Esophagus muscularis mucosa (tissue), 4 donors: ENCODE data around the gene LEKR1. TPM values are rescaled to one million over a fixed set of nuclear protein-coding genes. Genes with fewer than 3 reads are reported as not detected.

Source experiments
- DNase-seq: peaks from one replicate; pipeline ENCODE4 v3.0.0-alpha.2; 2017; ENCODE audit errors: extremely low spot score
- H3K27ac ChIP-seq, 4 donors: fragments of 200-600 bp; sonication (generic); replicated peaks in 1 of 4; 1 replicate in 3 of 4; 2 replicates in 1 of 4; pipeline ENCODE4 v1.5.1; 2016 to 2019; ENCODE audit warnings: mild to moderate bottlenecking in 1 of 4
- H3K27me3 ChIP-seq, 4 donors: fragments of 200-600 bp; sonication (generic); one replicate each; pipeline versions ENCODE4 v1.5.1 to v1.6.0; 2016 to 2019
- H3K36me3 ChIP-seq, 4 donors: fragments of 200-600 bp; sonication (generic); one replicate each; pipeline ENCODE4 v1.5.1; 2016 to 2019
- H3K4me1 ChIP-seq, 4 donors: fragments of 200-600 bp; sonication (generic); one replicate each; pipeline ENCODE4 v1.5.1; 2016 to 2019
- H3K4me3 ChIP-seq, 4 donors: fragments of 200-600 bp; sonication (generic); 1 replicate in 2 of 4; 2 replicates in 2 of 4; pipeline ENCODE4 v1.5.1; 2016 to 2019; ENCODE audit warnings: mild to moderate bottlenecking in 4 of 4, moderate library complexity in 1 of 4
- H3K9me3 ChIP-seq, 4 donors: fragments of 200-600 bp; sonication (generic); 1 replicate in 3 of 4; 2 replicates in 1 of 4; pipeline ENCODE4 v1.5.1; 2016 to 2019
- EP300 ChIP-seq: sonication (generic); formaldehyde crosslinking; IDR thresholded peaks from one replicate; pipeline ENCODE4 v1.6.1; 2017; ENCODE audit warnings: antibody characterized with exemption
- POLR2A ChIP-seq: fragments of 450-650 bp; IDR thresholded peaks from one replicate; pipeline ENCODE4 v1.6.1; 2017; ENCODE audit warnings: antibody characterized with exemption, moderate library complexity, mild to moderate bottlenecking, low read depth
- POLR2AphosphoS5 ChIP-seq, 2 donors: sonication (generic); formaldehyde crosslinking; IDR thresholded peaks; one replicate each; pipeline ENCODE4 v1.6.1; 2017; ENCODE audit warnings: antibody characterized with exemption in 2 of 2
- WGBS: methylation state at CpG from one replicate; pipeline ENCODE4 v1.1.5; 2018; 5-methylcytosine and 5-hydroxymethylcytosine counted together
- intact Hi-C: fragments of 100-400 bp; cut with DNase I; formaldehyde crosslinking; loops from one replicate; pipeline ENCODE4 v1.15.1; 2023
- total RNA-seq, 4 donors: library from RNA; depleted of rRNA; stranded (reverse); fragments of >200 nt; gene quantifications; one replicate each; pipeline versions ENCODE4 v1.1.0 to v1.2.1, GENCODE V29; 2016
- TF ChIP-seq, protein P1 (sequence below), 3 experiments: fragments of 200-600 bp in 2 of 3; fragments of 450-650 bp in 1 of 3; sonication (generic) in 2 of 3; IDR thresholded peaks; one replicate each; pipeline ENCODE4 v1.5.1; 2017 to 2019; ENCODE audit warnings: antibody characterized with exemption in 3 of 3, mild to moderate bottlenecking in 2 of 3, moderate library complexity in 1 of 3

The LEKR1 gene
- total RNA-seq, 4 donors from 2014 or later: 0.11 to 1.2 (median 0.33) TPM; not detected in 1

GRCh38 chr3:157089455-157090221 is 263.5 kb downstream of the LEKR1 start:
- Histone ChIP-seq H3K27ac (peak overlapping the region; percentile 98 to 99 (median 98)), H3K27me3 (no peaks in the 10 kb centered on the region), H3K36me3 (no peaks in the 10 kb centered on the region), H3K4me3 (peak overlapping the region; percentile 65 to 81 (median 72)), H3K4me1 (peaks cover 41 to 63% (median 53%) of the 10 kb centered on the region in 4 donors), H3K9me3 (no peaks in the 10 kb centered on the region)
- DNase-seq: no peak
- 19% methylated on average over 18 of the region's 18 CpGs for whole genome bisulfite sequencing
- TF ChIP-seq EP300 (no peak), POLR2AphosphoS5 (IDR thresholded peaks at IDR 0.05) (peak in 1 of 2 donors; percentile 56)
- intact Hi-C loops: loop anchor here (5.0 kb wide), 2 partner anchors 272 to 547 kb away; no protein-coding TSS in a partner anchor

- no peak for TF ChIP-seq EP300
- no peak for TF ChIP-seq POLR2AphosphoS5 (IDR thresholded peaks at IDR 0.05)
- TF ChIP-seq POLR2A: no peak
- TF ChIP-seq, protein P1, sequence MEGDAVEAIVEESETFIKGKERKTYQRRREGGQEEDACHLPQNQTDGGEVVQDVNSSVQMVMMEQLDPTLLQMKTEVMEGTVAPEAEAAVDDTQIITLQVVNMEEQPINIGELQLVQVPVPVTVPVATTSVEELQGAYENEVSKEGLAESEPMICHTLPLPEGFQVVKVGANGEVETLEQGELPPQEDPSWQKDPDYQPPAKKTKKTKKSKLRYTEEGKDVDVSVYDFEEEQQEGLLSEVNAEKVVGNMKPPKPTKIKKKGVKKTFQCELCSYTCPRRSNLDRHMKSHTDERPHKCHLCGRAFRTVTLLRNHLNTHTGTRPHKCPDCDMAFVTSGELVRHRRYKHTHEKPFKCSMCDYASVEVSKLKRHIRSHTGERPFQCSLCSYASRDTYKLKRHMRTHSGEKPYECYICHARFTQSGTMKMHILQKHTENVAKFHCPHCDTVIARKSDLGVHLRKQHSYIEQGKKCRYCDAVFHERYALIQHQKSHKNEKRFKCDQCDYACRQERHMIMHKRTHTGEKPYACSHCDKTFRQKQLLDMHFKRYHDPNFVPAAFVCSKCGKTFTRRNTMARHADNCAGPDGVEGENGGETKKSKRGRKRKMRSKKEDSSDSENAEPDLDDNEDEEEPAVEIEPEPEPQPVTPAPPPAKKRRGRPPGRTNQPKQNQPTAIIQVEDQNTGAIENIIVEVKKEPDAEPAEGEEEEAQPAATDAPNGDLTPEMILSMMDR (IDR thresholded peaks at IDR 0.05): no peak
- Histone ChIP-seq H3K27me3 (no peaks in the 10 kb centered on the region), H3K9me3 (no peaks in the 10 kb centered on the region), H3K4me1 (peaks cover 35 to 54% (median 44%) of the 10 kb centered on the region in 4 donors), H3K4me3 (no peak overlapping the region), H3K27ac (peak overlapping the region in 2 of 4 donors; percentile 98 to 99), H3K36me3 (no peaks in the 10 kb centered on the region)
- no peak for DNase-seq
- intact Hi-C loops: no loop called here
- WGBS: 67% methylated on average over 4 of the region's 4 CpGs
Measured at GRCh38 chr3:157091083-157091833, 265.1 kb downstream of the LEKR1 start.

GRCh38 chr3:157092230-157092629 is 266.1 kb downstream of the LEKR1 start:
- no peaks in the 10 kb centered on the region for H3K27me3 ChIP-seq
- peaks cover 28 to 44% (median 34%) of the 10 kb centered on the region in 4 donors for H3K4me1 ChIP-seq
- intact Hi-C loops: no loop called here
- no peak overlapping the region for H3K4me3 ChIP-seq
- no peaks in the 10 kb centered on the region for H3K36me3 ChIP-seq
- H3K9me3 ChIP-seq: no peaks in the 10 kb centered on the region
- DNase-seq: no peak
- 72% methylated on average over 5 of the region's 5 CpGs for WGBS
- TF ChIP-seq, protein P1 (IDR thresholded peaks at IDR 0.05): no peak
- TF ChIP-seq POLR2AphosphoS5 (IDR thresholded peaks at IDR 0.05) (no peak), EP300 (no peak), POLR2A (no peak)
- peak overlapping the region in 1 of 4 donors; percentile 24 for H3K27ac ChIP-seq

- peaks cover 20 to 38% (median 27%) of the 10 kb centered on the region in 4 donors for H3K4me1 ChIP-seq
- H3K27ac ChIP-seq: no peak overlapping the region
- no peaks in the 10 kb centered on the region for H3K36me3 ChIP-seq
- intact Hi-C loops: no loop called here
- TF ChIP-seq POLR2AphosphoS5 (IDR thresholded peaks at IDR 0.05): no peak
- no peak for TF ChIP-seq EP300
- TF ChIP-seq, protein P1 (IDR thresholded peaks at IDR 0.05): no peak
- TF ChIP-seq POLR2A: no peak
- DNase-seq: no peak
- H3K4me3 ChIP-seq: no peak overlapping the region
- no peaks in the 10 kb centered on the region for H3K9me3 ChIP-seq
- WGBS: 100% methylated on average over 1 of the region's 1 CpG
- no peaks in the 10 kb centered on the region for H3K27me3 ChIP-seq
Measured at GRCh38 chr3:157093096-157093495, 266.9 kb downstream of the LEKR1 start.

DNA sequence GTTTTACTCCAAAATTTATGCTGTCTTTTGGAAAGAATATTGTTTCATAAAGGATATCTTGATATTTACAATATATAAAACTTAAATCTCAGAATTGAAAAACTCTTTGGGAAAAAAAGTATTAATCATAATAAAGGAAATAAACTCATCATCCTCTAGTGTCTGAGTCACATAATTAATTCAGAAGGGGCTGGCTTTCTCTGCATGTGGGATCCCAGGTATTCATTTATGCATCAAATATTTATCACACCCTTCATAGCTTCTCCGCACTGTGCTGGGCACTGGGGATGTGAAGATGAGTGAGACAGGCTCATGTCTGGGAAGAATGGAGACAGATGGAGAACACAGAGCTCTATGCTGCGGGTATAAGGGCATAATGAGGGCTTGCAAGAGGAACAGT is 268.1 kb downstream of the LEKR1 start:
- Histone ChIP-seq H3K36me3 (no peaks in the 10 kb centered on the region), H3K27ac (no peak overlapping the region), H3K4me3 (no peak overlapping the region), H3K9me3 (no peaks in the 10 kb centered on the region), H3K27me3 (no peaks in the 10 kb centered on the region), H3K4me1 (peaks cover 25 to 45% (median 33%) of the 10 kb centered on the region in 4 donors)
- TF ChIP-seq EP300: no peak
- WGBS: 86% methylated on average over 2 of the region's 2 CpGs
- DNase-seq: no peak
- intact Hi-C loops: no loop called here
